Frontal cortex (tissue), 4 donors: ENCODE measurements around the gene CST2. TPM values are rescaled to one million over a fixed set of nuclear protein-coding genes. Genes with fewer than 3 reads are reported as not detected.
"Not testable (repeated sequence)": the region's sequence is repeated elsewhere in the genome, so short reads cannot be mapped to it uniquely, and the experiment has no call there.

Experiments used
- DNase-seq, 2 donors: peaks; one replicate each; pipeline ENCODE4 v3.0.0; 2012; ENCODE audit warnings: low spot score in 2 of 2
- FAIRE-seq: peaks from 2 replicates; lab custom pipeline; 2012; peaks lifted over from hg19 to GRCh38; lab: Jason Lieb, UNC
- total RNA-seq: library from RNA; depleted of rRNA; stranded (reverse); fragments of >200 nt; gene quantifications from one replicate; pipeline ENCODE4 v1.2.3, GENCODE V29; 2014
- donor health status: control.
- donor health status: control.
- donor health status: control.

The CST2 gene
- total RNA-seq, 1 donor from 2014 or later, result not detected

- no peak for DNase-seq
- no peak for FAIRE-seq
These were observed 6.0 kb downstream of the CST2 start for GRCh38 chr20:23820493-23820892.

DNA sequence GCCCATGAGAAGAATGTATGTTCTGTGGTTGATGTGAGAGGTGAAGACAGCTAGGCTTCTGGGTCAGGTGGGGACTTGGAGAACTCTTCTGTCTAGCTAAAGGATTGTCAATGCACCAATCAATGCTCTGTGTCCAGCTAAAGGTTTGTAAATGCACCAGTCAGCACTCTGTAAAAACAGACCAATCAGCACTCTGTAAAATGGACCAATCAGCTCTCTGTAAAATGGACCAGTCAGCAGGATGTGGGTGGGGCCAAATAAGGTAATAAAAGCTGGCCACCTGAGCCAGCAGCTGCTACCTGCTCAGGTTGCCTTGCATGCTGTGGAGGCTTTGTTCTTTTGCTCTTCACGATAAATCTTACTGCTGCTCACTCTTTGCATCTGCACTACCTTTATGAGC is 15.0 kb downstream of the CST2 start:
- DNase-seq, FAIRE-seq: not testable (repeated sequence)

GRCh38 chr20:23810349-23810748 is 16.2 kb downstream of the CST2 start:
- FAIRE-seq, DNase-seq: not testable (repeated sequence)

- no peak for FAIRE-seq
- no peak for DNase-seq
These were observed 25.7 kb downstream of the CST2 start for GRCh38 chr20:23800865-23801264.

GRCh38 chr20:23799216-23799847 is 27.2 kb downstream of the CST2 start:
- DNase-seq, FAIRE-seq: not testable (repeated sequence)

- DNase-seq, result no peak
- no peak for FAIRE-seq
These were observed 31.0 kb downstream of the CST2 start for GRCh38 chr20:23795526-23795925.

DNA sequence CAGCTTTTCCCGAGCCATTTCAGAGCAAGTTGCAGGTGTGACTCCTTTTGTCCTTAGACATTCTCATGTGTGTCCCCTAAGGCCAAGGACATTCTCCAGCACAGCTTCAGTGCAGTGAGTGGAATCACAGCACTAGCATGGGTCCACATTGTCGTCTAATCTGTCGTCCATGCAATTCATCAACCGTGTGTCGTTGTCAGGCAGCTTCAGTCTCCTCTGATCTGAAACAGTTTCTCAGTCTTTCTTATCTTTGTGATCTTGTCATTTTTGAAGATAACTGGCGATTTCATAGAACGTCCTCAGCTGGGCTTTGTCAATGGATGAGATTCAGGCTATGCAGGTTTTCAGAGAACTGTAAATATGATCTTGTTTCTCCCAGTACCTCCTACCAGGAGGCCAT is 31.7 kb downstream of the CST2 start:
- FAIRE-seq, result no peak

GRCh38 chr20:23794065-23794464 is 32.5 kb downstream of the CST2 start:
- no peak for FAIRE-seq
- no peak for DNase-seq

More for the DNA sequence above, 31.7 kb downstream of the CST2 start:
- DNase-seq, result no peak

GRCh38 chr20:23783447-23783846 is 43.1 kb downstream of the CST2 start:
- DNase-seq (no peak), FAIRE-seq (no peak)

GRCh38 chr20:23782366-23782983 is 44.1 kb downstream of the CST2 start:
- DNase-seq (peak in 1 of 2 donors; percentile 20), FAIRE-seq (no peak)

DNA sequence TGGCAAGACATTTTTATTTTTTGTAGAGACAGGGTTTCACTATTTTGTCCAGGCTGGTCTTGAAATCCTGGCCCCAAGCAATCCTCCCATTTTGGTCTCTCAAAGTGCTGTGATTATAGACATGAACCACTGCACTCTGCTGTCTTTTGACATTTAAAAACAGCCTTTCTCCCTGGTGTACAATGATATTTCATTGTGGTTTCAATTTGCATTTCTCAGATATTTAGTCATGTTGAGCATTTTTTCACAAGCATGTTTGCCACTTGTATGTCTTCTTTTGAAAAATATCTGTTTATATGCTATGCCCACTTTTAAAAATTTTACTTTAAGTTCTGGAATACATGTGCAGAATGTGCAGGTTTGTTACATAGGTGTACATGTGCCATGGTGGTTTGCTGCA is 47.9 kb downstream of the CST2 start:
- not testable (repeated sequence) for DNase-seq, FAIRE-seq

DNA sequence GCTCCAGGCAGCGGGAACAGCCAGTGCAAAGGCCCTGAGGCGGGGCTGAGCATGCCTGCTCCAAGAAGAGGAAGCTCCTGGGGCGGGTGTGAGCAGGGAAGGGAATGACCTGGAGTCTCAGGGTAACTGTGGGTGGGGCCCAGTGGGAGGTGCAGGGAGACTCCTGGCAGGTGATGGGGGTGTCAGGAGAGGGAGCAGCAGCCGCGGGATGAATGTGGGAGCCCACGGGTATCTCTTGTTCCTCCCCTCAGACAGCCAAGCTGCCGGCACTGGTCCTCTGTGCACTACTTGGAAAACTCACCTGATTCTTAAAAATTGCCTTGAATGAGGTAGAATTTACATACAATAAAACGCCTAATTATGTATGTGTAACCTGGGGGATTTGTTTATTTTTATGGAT is 49.1 kb downstream of the CST2 start:
- DNase-seq, FAIRE-seq: not testable (repeated sequence)

DNA sequence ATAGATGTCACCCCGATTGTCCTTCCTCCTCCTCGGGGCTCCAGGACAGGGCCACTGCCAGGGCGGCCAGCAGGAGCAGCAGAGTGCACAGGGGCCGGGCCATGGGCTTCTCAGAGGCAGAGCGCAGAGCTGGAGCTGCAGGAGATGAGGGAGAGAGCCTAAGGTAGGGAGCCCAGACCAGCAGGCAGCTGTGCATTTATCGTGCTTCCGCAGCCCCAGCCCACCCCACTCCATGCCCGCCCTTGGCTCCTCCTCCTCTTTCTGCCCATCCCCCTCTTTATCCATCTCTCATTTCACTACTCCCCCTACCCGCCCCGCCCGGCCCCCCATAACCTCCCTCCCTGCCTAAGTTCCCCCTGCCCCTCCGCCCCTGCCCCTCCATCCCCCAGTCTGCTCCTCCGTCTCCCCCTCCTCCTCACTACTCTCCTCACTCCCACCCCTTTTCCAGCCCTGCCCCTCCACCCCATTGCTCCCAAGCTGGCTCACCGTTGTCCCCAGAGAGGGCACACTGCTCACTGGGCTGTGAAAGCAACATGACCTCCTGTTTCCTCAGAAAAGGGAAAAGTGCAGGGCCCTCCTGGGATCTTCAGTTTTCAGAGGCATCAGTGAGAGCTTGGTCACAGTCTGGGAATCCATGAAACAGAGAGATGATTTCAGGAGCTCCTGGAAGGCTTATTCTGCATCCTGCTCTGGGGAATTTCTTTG is 50.3 kb downstream of the CST2 start:
- no peak for FAIRE-seq
- no peak for DNase-seq

DNA sequence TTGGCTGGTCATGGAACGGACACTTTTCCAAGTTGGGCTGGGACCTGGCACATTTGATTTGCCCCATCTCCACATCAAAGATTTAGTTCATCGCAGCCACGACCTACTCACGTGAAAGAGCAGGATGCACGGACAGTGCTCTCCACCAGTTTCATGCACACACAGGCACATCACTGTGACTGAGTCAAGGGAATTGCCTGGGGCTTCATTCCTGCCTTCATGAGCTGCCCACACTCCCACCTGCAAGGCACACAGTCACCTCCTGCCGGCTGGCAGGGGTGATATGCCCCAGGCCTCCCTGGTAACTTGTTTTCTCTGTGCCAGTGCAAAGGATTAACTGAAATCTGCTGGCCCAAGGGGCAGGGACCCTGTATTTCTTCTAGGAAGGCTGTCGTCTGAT is 52.4 kb downstream of the CST2 start:
- DNase-seq (no peak), FAIRE-seq (no peak)

Other genes with a start within 250 kb of the CST2 start
- gene CST9, start 220.8 kb downstream of the CST2 start, total RNA-seq, result not detected
- gene CST3, start 188.8 kb downstream of the CST2 start, total RNA-seq, result 63.6 TPM
- not detected for gene CST4, start 137.7 kb downstream of the CST2 start, total RNA-seq
- gene CST1, start 75.8 kb downstream of the CST2 start, total RNA-seq, result not detected
- gene CST5, start 53.0 kb upstream of the CST2 start, total RNA-seq, result not detected
- gene GGTLC1, start 162.1 kb upstream of the CST2 start, total RNA-seq, result not detected